LoVo (cell line): Measurements from ENCODE around the gene MRTFB.
"Not testable (repeated sequence)": the region's sequence is repeated elsewhere in the genome, so short reads cannot be mapped to it uniquely, and the experiment has no call there.

Source experiments
- DNase-seq: peaks from one replicate; pipeline ENCODE4 v3.0.0-alpha.2; 2016; ENCODE audit warnings: low spot score

The MRTFB gene

GRCh38 chr16:14183962-14184361 lies 112.8 kb downstream of the MRTFB start:
- DNase-seq = not testable (repeated sequence)

- DNase-seq = no peak
Measured at GRCh38 chr16:14186007-14186794, 115.1 kb downstream of the MRTFB start.

- DNase-seq = no peak
Measured at GRCh38 chr16:14186795-14187221, 115.7 kb downstream of the MRTFB start.

GRCh38 chr16:14187517-14188338 lies 116.6 kb downstream of the MRTFB start:
- DNase-seq = no peak

GRCh38 chr16:14193316-14193871 lies 122.3 kb downstream of the MRTFB start:
- DNase-seq = no peak

GRCh38 chr16:14194721-14195120 lies 123.6 kb downstream of the MRTFB start:
- no peak for DNase-seq

- no peak for DNase-seq
Measured at GRCh38 chr16:14196011-14196410, 124.9 kb downstream of the MRTFB start.

GRCh38 chr16:14196539-14196938 lies 125.4 kb downstream of the MRTFB start:
- no peak for DNase-seq

GRCh38 chr16:14198012-14198411 lies 126.9 kb downstream of the MRTFB start:
- no peak for DNase-seq

- no peak for DNase-seq
Measured at GRCh38 chr16:14198572-14198971, 127.5 kb downstream of the MRTFB start.

GRCh38 chr16:14199199-14199598 lies 128.1 kb downstream of the MRTFB start:
- no peak for DNase-seq

GRCh38 chr16:14199624-14200023 lies 128.5 kb downstream of the MRTFB start:
- DNase-seq = no peak

GRCh38 chr16:14202095-14202494 lies 131.0 kb downstream of the MRTFB start:
- no peak for DNase-seq

- DNase-seq = peak; percentile 12
Measured at GRCh38 chr16:14202697-14203096, 131.6 kb downstream of the MRTFB start.

GRCh38 chr16:14203166-14203565 lies 132.0 kb downstream of the MRTFB start:
- DNase-seq = no peak

GRCh38 chr16:14205666-14206065 lies 134.5 kb downstream of the MRTFB start:
- DNase-seq = no peak

- no peak for DNase-seq
Measured at GRCh38 chr16:14211856-14212543, 140.9 kb downstream of the MRTFB start.

- DNase-seq = no peak
Measured at GRCh38 chr16:14215941-14216340, 144.8 kb downstream of the MRTFB start.

- DNase-seq = no peak
Measured at GRCh38 chr16:14219983-14220382, 148.9 kb downstream of the MRTFB start.

GRCh38 chr16:14223632-14224031 lies 152.5 kb downstream of the MRTFB start:
- no peak for DNase-seq

GRCh38 chr16:14225457-14225856 lies 154.3 kb downstream of the MRTFB start:
- no peak for DNase-seq
